Mucosa of rectum (tissue), 2 donors: ENCODE measurements around the gene AK2.
A peak's percentile ranks its signal among the peaks of the same experiment; 100 is the strongest.
"Not testable (repeated sequence)": the region's sequence is repeated elsewhere in the genome, so short reads cannot be mapped to it uniquely, and the experiment has no call there.

Experiments
- H3K27ac ChIP-seq, 2 donors: one replicate each; pipeline ENCODE4 v1.7.0; 2013; ENCODE audit warnings: inconsistent platforms in 2 of 2, low read depth in 2 of 2, low read length in 2 of 2
- H3K27me3 ChIP-seq, 2 donors: one replicate each; pipeline ENCODE4 v1.7.0; 2013; ENCODE audit warnings: low read length in 2 of 2; ENCODE audit not compliant: control insufficient read depth in 2 of 2, insufficient read depth in 2 of 2
- H3K36me3 ChIP-seq, 2 donors: one replicate each; pipeline ENCODE4 v1.7.0; 2013; ENCODE audit warnings: low read length in 2 of 2; ENCODE audit not compliant: control insufficient read depth in 2 of 2, insufficient read depth in 2 of 2
- H3K4me1 ChIP-seq, 2 donors: one replicate each; pipeline ENCODE4 v1.7.0; 2013; ENCODE audit warnings: low read length in 2 of 2, mild to moderate bottlenecking in 1 of 2; ENCODE audit not compliant: control insufficient read depth in 2 of 2, insufficient read depth in 2 of 2
- H3K4me3 ChIP-seq, 2 donors: one replicate each; pipeline ENCODE4 v1.7.0; 2013; ENCODE audit warnings: low read length in 2 of 2
- H3K9ac ChIP-seq, 2 donors: one replicate each; pipeline ENCODE4 v1.7.0; 2013; ENCODE audit warnings: low read length in 2 of 2, low read depth in 1 of 2, mild to moderate bottlenecking in 1 of 2
- H3K9me3 ChIP-seq, 2 donors: one replicate each; pipeline ENCODE4 v1.7.0; 2013; ENCODE audit warnings: low read length in 2 of 2; ENCODE audit not compliant: control insufficient read depth in 2 of 2
- donor health status: healthy.
- donor health status: Normal muscosa, but diverticular disease.

Gene AK2

DNA sequence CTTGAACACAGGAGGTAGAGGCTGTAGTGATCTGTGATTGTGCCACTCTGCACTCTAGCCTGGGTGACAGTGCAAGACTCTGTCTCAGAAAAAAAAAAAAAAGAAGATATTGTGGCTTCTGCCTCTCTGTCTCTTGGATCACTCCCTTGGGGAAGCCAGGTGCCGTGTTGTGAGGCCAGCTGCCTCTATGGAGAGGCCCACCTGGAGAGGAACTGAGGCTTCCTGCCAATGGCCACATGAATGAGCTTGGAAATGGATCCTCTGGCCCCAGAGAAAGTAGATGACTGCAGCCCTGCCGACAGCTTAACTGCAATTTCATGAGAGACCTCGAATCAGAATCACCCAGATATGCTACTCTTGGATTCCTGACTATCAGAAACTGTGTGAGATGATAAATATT lies 19.7 kb upstream of the AK2 start:
- Histone ChIP-seq H3K4me3 (no peak overlapping the region), H3K9me3 (no peaks in the 10 kb centered on the region), H3K9ac (no peak overlapping the region), H3K27ac (no peak overlapping the region), H3K36me3 (no peaks in the 10 kb centered on the region), H3K4me1 (peaks cover 10% of the 10 kb centered on the region in 2 donors), H3K27me3 (no peaks in the 10 kb centered on the region)

GRCh38 chr1:33055210-33056008 lies 18.7 kb upstream of the AK2 start:
- H3K9me3 ChIP-seq, result no peaks in the 10 kb centered on the region
- H3K9ac ChIP-seq, result peak overlapping the region in 1 of 2 donors; percentile 34
- no peaks in the 10 kb centered on the region for H3K36me3 ChIP-seq
- peaks cover 10 to 13% of the 10 kb centered on the region in 2 donors for H3K4me1 ChIP-seq
- peak overlapping the region; percentile 77 to 82 for H3K27ac ChIP-seq
- no peak overlapping the region for H3K4me3 ChIP-seq
- H3K27me3 ChIP-seq, result no peaks in the 10 kb centered on the region

GRCh38 chr1:33050221-33051076 lies 13.8 kb upstream of the AK2 start:
- Histone ChIP-seq H3K4me1 (peaks cover 4 to 16% of the 10 kb centered on the region in 2 donors), H3K4me3 (no peak overlapping the region), H3K27ac (no peak overlapping the region), H3K27me3 (no peaks in the 10 kb centered on the region), H3K9ac (no peak overlapping the region), H3K36me3 (no peaks in the 10 kb centered on the region), H3K9me3 (no peaks in the 10 kb centered on the region)

DNA sequence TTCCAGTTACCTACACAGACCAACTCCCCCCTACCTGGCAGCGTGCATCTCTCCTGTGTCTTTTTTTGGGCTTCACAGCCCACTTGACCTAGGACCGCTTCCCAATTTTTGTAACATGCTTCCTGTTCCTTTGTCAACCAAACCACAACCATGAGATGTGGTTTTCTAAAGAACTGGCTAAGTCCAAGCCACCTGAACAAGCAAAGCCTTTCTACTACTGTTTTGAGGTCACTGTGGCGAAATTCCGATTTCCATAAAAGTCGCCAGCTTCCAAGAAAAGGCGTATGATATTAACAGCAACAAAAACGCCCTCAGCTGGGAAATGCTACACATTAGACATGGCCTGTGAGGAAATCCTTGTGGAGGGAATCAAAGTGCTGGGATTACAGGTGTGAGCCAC lies 12.7 kb upstream of the AK2 start:
- Histone ChIP-seq H3K27ac (no peak overlapping the region), H3K9ac (no peak overlapping the region), H3K4me3 (no peak overlapping the region), H3K9me3 (no peaks in the 10 kb centered on the region), H3K27me3 (no peaks in the 10 kb centered on the region), H3K4me1 (peaks cover 0 to 15% of the 10 kb centered on the region in 2 donors), H3K36me3 (no peaks in the 10 kb centered on the region)

DNA sequence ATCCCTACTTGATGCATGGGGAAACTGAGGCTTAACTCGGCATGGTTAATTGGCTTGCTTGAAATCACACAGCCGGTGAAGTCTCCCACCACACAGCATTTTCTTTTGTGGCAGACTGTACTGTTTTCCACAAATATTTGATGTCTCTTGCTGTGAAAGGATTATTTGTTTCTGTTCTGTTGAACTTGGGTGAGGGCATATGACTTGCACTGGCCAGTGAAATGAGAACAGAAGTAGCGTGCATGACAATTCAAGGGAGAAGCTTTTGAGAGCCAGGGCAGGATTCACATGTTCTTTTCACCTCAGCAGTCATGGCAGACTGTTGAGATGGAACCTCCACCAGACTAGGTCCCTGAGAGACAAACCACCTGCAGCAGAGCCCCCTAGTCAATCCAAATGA lies 11.7 kb upstream of the AK2 start:
- H3K4me1 ChIP-seq, result peaks cover 0 to 15% of the 10 kb centered on the region in 2 donors

DNA sequence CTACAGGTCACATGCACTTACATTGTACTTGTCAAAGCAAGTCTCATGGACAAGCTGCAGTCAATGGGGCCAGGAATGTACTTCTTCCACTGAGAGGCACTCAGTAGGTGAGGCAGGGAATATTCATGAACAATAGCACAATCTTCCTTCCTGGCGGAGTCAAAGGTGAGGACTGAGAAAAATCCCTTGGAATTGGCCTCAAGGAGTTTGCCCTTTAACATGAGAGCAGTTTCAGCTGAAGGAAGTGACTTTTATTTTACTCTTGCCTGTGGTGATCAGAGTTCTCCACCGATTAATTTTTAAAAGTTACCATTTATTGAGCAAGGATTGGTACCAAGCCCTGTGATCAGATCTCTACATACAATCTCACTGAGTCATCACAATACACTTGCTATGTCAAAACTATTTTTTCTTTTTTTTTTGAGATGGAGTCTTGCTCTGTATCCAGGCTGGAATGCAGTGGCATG lies 11.2 kb upstream of the AK2 start:
- Histone ChIP-seq H3K9me3 (no peaks in the 10 kb centered on the region), H3K27ac (no peak overlapping the region), H3K4me1 (peaks cover 0 to 15% of the 10 kb centered on the region in 2 donors), H3K27me3 (no peaks in the 10 kb centered on the region), H3K4me3 (no peak overlapping the region), H3K9ac (no peak overlapping the region), H3K36me3 (no peaks in the 10 kb centered on the region)

More for the DNA sequence above, 11.7 kb upstream of the AK2 start:
- Histone ChIP-seq H3K27me3 (no peaks in the 10 kb centered on the region), H3K27ac (peak overlapping the region in 1 of 2 donors; percentile 9), H3K4me3 (no peak overlapping the region), H3K36me3 (no peaks in the 10 kb centered on the region), H3K9ac (no peak overlapping the region), H3K9me3 (no peaks in the 10 kb centered on the region)

DNA sequence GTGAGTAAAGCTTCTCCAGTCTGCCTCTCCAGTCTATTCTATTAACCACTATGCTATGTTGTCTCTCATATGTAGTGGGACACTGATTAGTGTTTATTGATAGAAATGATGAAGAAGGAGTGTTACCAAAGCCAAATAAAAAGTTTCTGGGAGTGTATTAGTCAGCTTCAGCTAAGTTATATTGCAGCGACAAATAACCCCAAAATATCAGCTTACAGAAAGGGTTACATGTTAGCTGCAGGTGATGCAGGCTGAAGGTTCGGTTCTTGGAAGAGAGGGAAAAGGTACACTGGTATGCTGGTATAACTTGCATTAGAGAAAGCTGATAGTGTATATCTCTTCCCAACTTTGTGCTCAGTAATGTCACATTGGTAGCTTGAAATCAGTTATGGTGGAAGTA lies 10.6 kb upstream of the AK2 start:
- Histone ChIP-seq H3K9ac (no peak overlapping the region), H3K9me3 (no peaks in the 10 kb centered on the region), H3K4me3 (no peak overlapping the region), H3K27me3 (no peaks in the 10 kb centered on the region), H3K27ac (no peak overlapping the region), H3K36me3 (no peaks in the 10 kb centered on the region), H3K4me1 (peaks cover 0 to 15% of the 10 kb centered on the region in 2 donors)

- not testable (repeated sequence) for H3K4me3 ChIP-seq, H3K9me3 ChIP-seq
Observed at GRCh38 chr1:33046234-33046633, 9.6 kb upstream of the AK2 start.

GRCh38 chr1:33045814-33046213 lies 9.1 kb upstream of the AK2 start:
- no peak overlapping the region for H3K9ac ChIP-seq
- no peaks in the 10 kb centered on the region for H3K9me3 ChIP-seq
- no peaks in the 10 kb centered on the region for H3K27me3 ChIP-seq
- H3K36me3 ChIP-seq, result no peaks in the 10 kb centered on the region
- peaks cover 0 to 15% of the 10 kb centered on the region in 2 donors for H3K4me1 ChIP-seq
- peak overlapping the region in 1 of 2 donors; percentile 23 for H3K27ac ChIP-seq
- no peak overlapping the region for H3K4me3 ChIP-seq

More at GRCh38 chr1:33046234-33046633, 9.6 kb upstream of the AK2 start:
- H3K27me3 ChIP-seq, H3K9ac ChIP-seq, H3K36me3 ChIP-seq: not testable (repeated sequence)
- Histone ChIP-seq H3K27ac (peak overlapping the region in 1 of 2 donors; percentile 3), H3K4me1 (peaks cover 0 to 15% of the 10 kb centered on the region in 2 donors)

GRCh38 chr1:33045246-33045645 lies 8.6 kb upstream of the AK2 start:
- H3K9me3 ChIP-seq, result no peaks in the 10 kb centered on the region
- no peaks in the 10 kb centered on the region for H3K27me3 ChIP-seq
- H3K36me3 ChIP-seq, result no peaks in the 10 kb centered on the region
- no peak overlapping the region for H3K4me3 ChIP-seq
- peak overlapping the region in 1 of 2 donors; percentile 23 for H3K27ac ChIP-seq
- H3K4me1 ChIP-seq, result peaks cover 0 to 12% of the 10 kb centered on the region in 2 donors
- H3K9ac ChIP-seq, result no peak overlapping the region
